CD4-positive, alpha-beta memory T cell (primary cell): ENCODE results near the gene FREY1. TPM values are rescaled to one million over a fixed set of nuclear protein-coding genes. Genes with fewer than 3 reads are reported as not detected.

Experiments used
- CTCF ChIA-PET: fragments of 350-600 bp; sonication (Branson Sonifier 250); formaldehyde crosslinking; loops from one replicate; lab custom pipeline; 2021; ENCODE audit warnings: inconsistent platforms; ENCODE audit not compliant: partially characterized antibody; lab: Charles Lee
- POLR2A ChIA-PET: fragments of 350-600 bp; sonication (Branson Sonifier 250); formaldehyde crosslinking; loops from one replicate; lab custom pipeline; 2021; ENCODE audit not compliant: partially characterized antibody; lab: Charles Lee
- DNase-seq, 5 donors: peaks; one replicate each; pipeline versions ENCODE4 v3.0.0 to v3.0.0-alpha.2; 2020 to 2022; ENCODE audit warnings: mixed read lengths in 1 of 5
- H3K27ac ChIP-seq: one replicate; pipeline ENCODE4 v1.7.0; 2013; ENCODE audit warnings: low read depth, low read length
- H3K27me3 ChIP-seq: 2 replicates; pipeline ENCODE4 v1.7.0; 2013; ENCODE audit warnings: mild to moderate bottlenecking, low read length, moderate library complexity; ENCODE audit not compliant: insufficient read depth
- H3K36me3 ChIP-seq: 2 replicates; pipeline ENCODE4 v1.7.0; 2013; ENCODE audit warnings: mild to moderate bottlenecking, low read length, moderate library complexity; ENCODE audit not compliant: insufficient read depth
- H3K4me1 ChIP-seq: 2 replicates; pipeline ENCODE4 v1.7.0; 2013; ENCODE audit warnings: mild to moderate bottlenecking, low read length, moderate library complexity; ENCODE audit not compliant: insufficient read depth
- H3K4me3 ChIP-seq, 2 donors: one replicate each; pipeline ENCODE4 v1.7.0; 2013; ENCODE audit warnings: low read length in 2 of 2, mild to moderate bottlenecking in 1 of 2
- H3K9me3 ChIP-seq, 2 donors: one replicate each; pipeline ENCODE4 v1.7.0; 2013; ENCODE audit warnings: low read length in 2 of 2, control low read depth in 1 of 2; ENCODE audit not compliant: control insufficient read depth in 1 of 2
- H3K27ac Mint-ChIP-seq, 7 donors: one replicate each; pipeline ENCODE4 v1.8.0; 2020 to 2021; ENCODE audit warnings: mixed read lengths in 7 of 7, mild to moderate bottlenecking in 6 of 7, inconsistent platforms in 3 of 7, moderate library complexity in 3 of 7
- H3K27me3 Mint-ChIP-seq, 2 donors: one replicate each; pipeline ENCODE4 v1.8.0; 2020 to 2021; ENCODE audit warnings: mixed read lengths in 2 of 2
- H3K36me3 Mint-ChIP-seq, 2 donors: one replicate each; pipeline ENCODE4 v1.8.0; 2020 to 2021; ENCODE audit warnings: mixed read lengths in 2 of 2, inconsistent platforms in 1 of 2, mild to moderate bottlenecking in 1 of 2
- H3K4me1 Mint-ChIP-seq, 4 donors: one replicate each; pipeline ENCODE4 v1.8.0; 2020 to 2021; ENCODE audit warnings: mixed read lengths in 4 of 4, mild to moderate bottlenecking in 1 of 4
- H3K4me3 Mint-ChIP-seq, 8 donors: one replicate each; pipeline ENCODE4 v1.8.0; 2020 to 2021; ENCODE audit warnings: mixed read lengths in 8 of 8, mild to moderate bottlenecking in 7 of 8, moderate library complexity in 6 of 8, inconsistent platforms in 3 of 8
- H3K9me3 Mint-ChIP-seq, 8 donors: one replicate each; pipeline ENCODE4 v1.8.0; 2020 to 2021; ENCODE audit warnings: mixed read lengths in 8 of 8, mild to moderate bottlenecking in 5 of 8, inconsistent platforms in 3 of 8, moderate library complexity in 1 of 8
- intact Hi-C: fragments of 100-400 bp; cut with micrococcal nuclease; formaldehyde crosslinking; loops from one replicate; pipeline ENCODE4 v1.15.1; 2023
- polyA plus RNA-seq, 2 donors: library from polyadenylated mRNA; unstranded; fragments of 300-500 nt; fragmentation: Illumina TruSeq; gene quantifications; one replicate each; pipeline ENCODE4 v1.2.3, GENCODE V29; 2021
- total RNA-seq, 2 experiments: library from RNA; stranded (reverse); gene quantifications; one replicate each; pipeline ENCODE4 v1.2.3, GENCODE V29; 2021

The FREY1 gene
- total and polyA plus RNA-seq, 4 experiments from 2014 or later, result 4.5 to 4.8 TPM; not detected in 2

GRCh38 chr11:45939836-45940235 is 32.8 kb upstream of the FREY1 start:
- H3K27ac Mint-ChIP-seq, result peak overlapping the region in 1 of 7 donors; percentile 72
- Histone ChIP-seq H3K4me3 (no peak overlapping the region), H3K4me1 (no peaks in the 10 kb centered on the region), H3K27me3 (no peaks in the 10 kb centered on the region), H3K9me3 (no peaks in the 10 kb centered on the region), H3K27ac (no peak overlapping the region), H3K36me3 (peaks cover 19% of the 10 kb centered on the region)
- intact Hi-C loops, result no loop called here
- H3K9me3 Mint-ChIP-seq, result peaks cover 0 to 3% (median 0%) of the 10 kb centered on the region in 8 donors
- H3K36me3 Mint-ChIP-seq, result peaks cover 31 to 53% of the 10 kb centered on the region in 2 donors
- no peak for DNase-seq
- H3K27me3 Mint-ChIP-seq, result no peaks in the 10 kb centered on the region
- ChIA-PET POLR2A (interaction anchor here (0.7 kb wide), 1 partner anchor 128 kb away, joined by 3 read pairs; no protein-coding TSS in a partner anchor), CTCF (interaction anchor here (1.0 kb wide), 1 partner anchor 25 kb away, joined by 4 read pairs; no protein-coding TSS in a partner anchor)
- H3K4me1 Mint-ChIP-seq, result no peaks in the 10 kb centered on the region
- H3K4me3 Mint-ChIP-seq, result no peak overlapping the region

GRCh38 chr11:45937916-45938315 is 30.8 kb upstream of the FREY1 start:
- DNase-seq, result no peak
- H3K27ac ChIP-seq, result no peak overlapping the region
- peaks cover 0 to under 1% (median 0%) of the 10 kb centered on the region in 4 donors for H3K4me1 Mint-ChIP-seq
- no peaks in the 10 kb centered on the region for H3K9me3 ChIP-seq
- CTCF ChIA-PET, result no interaction called here
- POLR2A ChIA-PET, result no interaction called here
- no peaks in the 10 kb centered on the region for H3K9me3 Mint-ChIP-seq
- no peaks in the 10 kb centered on the region for H3K27me3 Mint-ChIP-seq
- H3K27me3 ChIP-seq, result no peaks in the 10 kb centered on the region
- H3K4me1 ChIP-seq, result no peaks in the 10 kb centered on the region
- intact Hi-C loops, result no loop called here
- H3K4me3 Mint-ChIP-seq, result no peak overlapping the region
- peak overlapping the region in 1 of 7 donors; percentile 46 for H3K27ac Mint-ChIP-seq
- peaks cover 36% of the 10 kb centered on the region for H3K36me3 ChIP-seq
- peaks cover 24 to 55% of the 10 kb centered on the region in 2 donors for H3K36me3 Mint-ChIP-seq
- H3K4me3 ChIP-seq, result no peak overlapping the region

- no peak overlapping the region for H3K27ac ChIP-seq
- peaks cover 8% of the 10 kb centered on the region for H3K4me1 ChIP-seq
- POLR2A ChIA-PET, result no interaction called here
- intact Hi-C loops, result no loop called here
- H3K27me3 ChIP-seq, result no peaks in the 10 kb centered on the region
- Mint-ChIP-seq H3K36me3 (peaks cover 23 to 49% of the 10 kb centered on the region in 2 donors), H3K27me3 (no peaks in the 10 kb centered on the region), H3K4me3 (no peak overlapping the region), H3K4me1 (peaks cover 4 to 11% (median 7%) of the 10 kb centered on the region in 4 donors), H3K27ac (peak overlapping the region in 3 of 7 donors; percentile 13 to 47 (median 42)), H3K9me3 (no peaks in the 10 kb centered on the region)
- H3K4me3 ChIP-seq, result no peak overlapping the region
- no peak for DNase-seq
- peaks cover 36% of the 10 kb centered on the region for H3K36me3 ChIP-seq
- H3K9me3 ChIP-seq, result no peaks in the 10 kb centered on the region
- CTCF ChIA-PET, result interaction anchor here (1.0 to 3.5 kb wide), 3 partner anchors 28 to 58 kb away, joined by 3 to 16 read pairs (median 3); no protein-coding TSS in a partner anchor
These were observed 29.5 kb upstream of the FREY1 start for GRCh38 chr11:45936511-45937054.

GRCh38 chr11:45935349-45936064 is 28.4 kb upstream of the FREY1 start:
- Histone ChIP-seq H3K27ac (no peak overlapping the region), H3K36me3 (peaks cover 35% of the 10 kb centered on the region), H3K27me3 (no peaks in the 10 kb centered on the region), H3K4me3 (no peak overlapping the region), H3K9me3 (no peaks in the 10 kb centered on the region), H3K4me1 (peaks cover 18% of the 10 kb centered on the region)
- no peak for DNase-seq
- intact Hi-C loops, result no loop called here
- Mint-ChIP-seq H3K9me3 (no peaks in the 10 kb centered on the region), H3K4me3 (no peak overlapping the region), H3K36me3 (peaks cover 21 to 45% of the 10 kb centered on the region in 2 donors), H3K27ac (no peak overlapping the region), H3K4me1 (peaks cover 12 to 22% (median 17%) of the 10 kb centered on the region in 4 donors), H3K27me3 (no peaks in the 10 kb centered on the region)
- CTCF ChIA-PET, result interaction anchor here (0.7 to 3.5 kb wide), 4 partner anchors 29 to 111 kb away, joined by 3 to 16 read pairs (median 4); no protein-coding TSS in a partner anchor
- POLR2A ChIA-PET, result no interaction called here

GRCh38 chr11:45934580-45935318 is 27.7 kb upstream of the FREY1 start:
- no peak overlapping the region for H3K27ac ChIP-seq
- no peaks in the 10 kb centered on the region for H3K27me3 ChIP-seq
- H3K4me1 ChIP-seq, result peaks cover 26% of the 10 kb centered on the region
- Mint-ChIP-seq H3K9me3 (no peaks in the 10 kb centered on the region), H3K27ac (peak overlapping the region in 1 of 7 donors; percentile 25), H3K4me3 (no peak overlapping the region), H3K4me1 (peaks cover 20 to 29% (median 24%) of the 10 kb centered on the region in 4 donors), H3K36me3 (peaks cover 21 to 49% of the 10 kb centered on the region in 2 donors), H3K27me3 (no peaks in the 10 kb centered on the region)
- no peaks in the 10 kb centered on the region for H3K9me3 ChIP-seq
- H3K4me3 ChIP-seq, result no peak overlapping the region
- no peak for DNase-seq
- ChIA-PET POLR2A (no interaction called here), CTCF (interaction anchor here (0.7 to 3.5 kb wide), 2 partner anchors 30 to 110 kb away, joined by 5 to 16 read pairs; no protein-coding TSS in a partner anchor)
- intact Hi-C loops, result no loop called here
- peaks cover 33% of the 10 kb centered on the region for H3K36me3 ChIP-seq

GRCh38 chr11:45933846-45934579 is 26.9 kb upstream of the FREY1 start:
- H3K27me3 Mint-ChIP-seq, result no peaks in the 10 kb centered on the region
- ChIA-PET POLR2A (no interaction called here), CTCF (interaction anchor here (3.5 kb wide), 1 partner anchor 31 kb away, joined by 16 read pairs; no protein-coding TSS in a partner anchor)
- H3K27ac Mint-ChIP-seq, result peak overlapping the region in 1 of 7 donors; percentile 13
- H3K4me1 Mint-ChIP-seq, result peaks cover 20 to 36% (median 28%) of the 10 kb centered on the region in 4 donors
- Histone ChIP-seq H3K4me1 (peaks cover 32% of the 10 kb centered on the region), H3K36me3 (peaks cover 33% of the 10 kb centered on the region), H3K27ac (no peak overlapping the region), H3K9me3 (no peaks in the 10 kb centered on the region), H3K4me3 (no peak overlapping the region), H3K27me3 (no peaks in the 10 kb centered on the region)
- no peaks in the 10 kb centered on the region for H3K9me3 Mint-ChIP-seq
- DNase-seq, result no peak
- peaks cover 18 to 46% of the 10 kb centered on the region in 2 donors for H3K36me3 Mint-ChIP-seq
- intact Hi-C loops, result no loop called here
- H3K4me3 Mint-ChIP-seq, result no peak overlapping the region
